Lower lobe of right lung (tissue), 2 donors: ENCODE measurements around the gene DIAPH3. TPM values are rescaled to one million over a fixed set of nuclear protein-coding genes. Genes with fewer than 3 reads are reported as not detected.

ENCODE experiments used
- ATAC-seq, 2 donors: fragments of 200-7000 bp; cut with Tn5 transposase; one replicate each; pipeline ENCODE4 v1.9.1; 2020 to 2022; ENCODE audit warnings: mild to moderate bottlenecking in 2 of 2, moderate library complexity in 2 of 2
- DNase-seq: peaks from one replicate; pipeline ENCODE4 v3.0.0-alpha.2; 2020
- H3K27ac ChIP-seq: fragments of 200-600 bp; one replicate; pipeline ENCODE4 v1.8.0; 2022
- H3K27me3 ChIP-seq: fragments of 200-600 bp; one replicate; pipeline ENCODE4 v1.8.0; 2022; ENCODE audit warnings: low read depth
- H3K36me3 ChIP-seq: fragments of 200-600 bp; one replicate; pipeline ENCODE4 v1.8.0; 2022; ENCODE audit warnings: mild to moderate bottlenecking
- H3K4me1 ChIP-seq: fragments of 200-600 bp; one replicate; pipeline ENCODE4 v1.8.0; 2022
- H3K4me3 ChIP-seq: fragments of 200-600 bp; one replicate; pipeline ENCODE4 v1.8.0; 2022; ENCODE audit warnings: mild to moderate bottlenecking
- H3K9me3 ChIP-seq: fragments of 200-600 bp; one replicate; pipeline ENCODE4 v1.8.0; 2022
- intact Hi-C: fragments of 100-400 bp; cut with DNase I; formaldehyde crosslinking; loops from one replicate; pipeline ENCODE4 v1.11.0; 2022
- total RNA-seq: library from RNA; stranded (reverse); fragmentation: NEBNext Ultra II Directional; extraction: Animal tissue kit (Norgen Biotek cat#: 25700); gene quantifications from one replicate; pipeline ENCODE4 v1.2.1, GENCODE V29; 2021
- TF ChIP-seq, protein P1 (sequence below): fragments of 200-600 bp; IDR thresholded peaks from one replicate; pipeline ENCODE4 v1.8.0; 2022; ENCODE audit warnings: antibody characterized with exemption, mild to moderate bottlenecking
- donor health status: DM: no; HTN: yes; CAD: no; lungs with severe emphysema.

DIAPH3 gene
- total RNA-seq, 1 donor from 2014 or later: 3.2 TPM

DNA sequence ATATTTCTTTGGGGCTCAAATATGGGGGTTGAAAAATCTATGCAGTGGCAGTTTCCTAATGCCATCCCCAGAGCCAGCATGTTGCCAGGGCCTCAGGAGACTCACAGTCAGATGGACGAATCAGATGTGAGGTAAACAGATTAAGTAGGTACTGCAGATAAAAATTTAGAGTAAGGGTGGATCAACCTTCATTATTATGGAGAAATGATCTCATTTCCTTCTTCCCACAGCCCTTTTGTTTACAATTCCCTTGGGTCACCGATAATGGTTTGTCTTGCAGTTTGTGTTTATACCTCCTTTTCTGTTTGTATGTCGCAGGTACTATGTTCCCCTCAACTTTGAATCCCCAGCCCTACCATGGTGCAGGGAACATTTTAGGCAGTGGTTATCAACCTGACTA is 20.0 kb downstream of the DIAPH3 start:
- no peaks in the 10 kb centered on the region for H3K4me1 ChIP-seq
- intact Hi-C loops: no loop called here
- TF ChIP-seq, protein P1, sequence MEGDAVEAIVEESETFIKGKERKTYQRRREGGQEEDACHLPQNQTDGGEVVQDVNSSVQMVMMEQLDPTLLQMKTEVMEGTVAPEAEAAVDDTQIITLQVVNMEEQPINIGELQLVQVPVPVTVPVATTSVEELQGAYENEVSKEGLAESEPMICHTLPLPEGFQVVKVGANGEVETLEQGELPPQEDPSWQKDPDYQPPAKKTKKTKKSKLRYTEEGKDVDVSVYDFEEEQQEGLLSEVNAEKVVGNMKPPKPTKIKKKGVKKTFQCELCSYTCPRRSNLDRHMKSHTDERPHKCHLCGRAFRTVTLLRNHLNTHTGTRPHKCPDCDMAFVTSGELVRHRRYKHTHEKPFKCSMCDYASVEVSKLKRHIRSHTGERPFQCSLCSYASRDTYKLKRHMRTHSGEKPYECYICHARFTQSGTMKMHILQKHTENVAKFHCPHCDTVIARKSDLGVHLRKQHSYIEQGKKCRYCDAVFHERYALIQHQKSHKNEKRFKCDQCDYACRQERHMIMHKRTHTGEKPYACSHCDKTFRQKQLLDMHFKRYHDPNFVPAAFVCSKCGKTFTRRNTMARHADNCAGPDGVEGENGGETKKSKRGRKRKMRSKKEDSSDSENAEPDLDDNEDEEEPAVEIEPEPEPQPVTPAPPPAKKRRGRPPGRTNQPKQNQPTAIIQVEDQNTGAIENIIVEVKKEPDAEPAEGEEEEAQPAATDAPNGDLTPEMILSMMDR: no peak
- ATAC-seq: no peak
- no peaks in the 10 kb centered on the region for H3K27me3 ChIP-seq
- H3K36me3 ChIP-seq: no peaks in the 10 kb centered on the region
- no peak overlapping the region for H3K4me3 ChIP-seq
- H3K9me3 ChIP-seq: no peaks in the 10 kb centered on the region
- H3K27ac ChIP-seq: no peak overlapping the region
- DNase-seq: no peak

DNA sequence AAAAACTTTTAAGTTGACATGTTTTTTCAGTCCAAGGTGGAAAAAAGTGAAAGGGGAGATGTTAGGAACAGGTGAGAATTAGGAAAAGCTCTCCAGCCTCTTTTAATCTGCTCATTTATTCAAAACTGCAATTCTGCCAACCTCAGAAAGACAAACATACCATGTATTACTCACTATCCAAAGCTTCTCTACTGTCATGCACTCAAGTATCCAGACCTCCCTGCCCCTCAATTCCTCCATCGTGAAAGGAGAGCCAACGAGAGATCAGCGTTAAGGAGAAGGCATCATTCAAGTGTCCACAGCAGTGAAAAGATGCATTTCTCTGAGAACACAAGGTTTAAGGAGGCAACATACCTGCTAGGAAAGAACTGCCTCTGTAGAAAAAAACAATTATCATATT is 24.5 kb downstream of the DIAPH3 start:
- Histone ChIP-seq H3K4me3 (no peak overlapping the region), H3K4me1 (no peaks in the 10 kb centered on the region), H3K27ac (no peak overlapping the region), H3K27me3 (no peaks in the 10 kb centered on the region), H3K9me3 (no peaks in the 10 kb centered on the region), H3K36me3 (no peaks in the 10 kb centered on the region)
- TF ChIP-seq, protein P1: no peak
- ATAC-seq (no peak), DNase-seq (no peak)
- intact Hi-C loops: no loop called here

DNA sequence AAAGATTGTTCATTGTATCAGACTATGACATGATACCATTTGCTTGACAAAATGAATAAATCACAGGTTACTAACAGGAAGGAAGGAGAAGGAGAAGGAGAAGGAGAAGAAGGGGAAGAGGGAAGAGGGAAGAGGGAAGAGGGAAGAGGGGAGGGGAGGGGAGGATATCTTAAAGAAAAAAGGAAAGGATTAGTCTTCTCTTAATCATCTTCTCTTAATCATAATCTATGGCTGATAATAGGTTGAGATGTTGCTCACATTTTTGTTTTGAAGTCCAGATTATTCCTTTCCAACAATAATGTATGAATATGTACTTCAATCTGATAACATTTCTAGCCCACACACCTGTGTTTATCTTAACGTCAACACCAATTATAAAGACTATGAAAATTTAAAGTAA is 25.1 kb downstream of the DIAPH3 start:
- Histone ChIP-seq H3K27ac (no peak overlapping the region), H3K9me3 (no peaks in the 10 kb centered on the region), H3K36me3 (no peaks in the 10 kb centered on the region), H3K27me3 (no peaks in the 10 kb centered on the region), H3K4me1 (no peaks in the 10 kb centered on the region), H3K4me3 (no peak overlapping the region)
- TF ChIP-seq, protein P1: no peak
- no peak for ATAC-seq
- DNase-seq: no peak
- intact Hi-C loops: no loop called here

DNA sequence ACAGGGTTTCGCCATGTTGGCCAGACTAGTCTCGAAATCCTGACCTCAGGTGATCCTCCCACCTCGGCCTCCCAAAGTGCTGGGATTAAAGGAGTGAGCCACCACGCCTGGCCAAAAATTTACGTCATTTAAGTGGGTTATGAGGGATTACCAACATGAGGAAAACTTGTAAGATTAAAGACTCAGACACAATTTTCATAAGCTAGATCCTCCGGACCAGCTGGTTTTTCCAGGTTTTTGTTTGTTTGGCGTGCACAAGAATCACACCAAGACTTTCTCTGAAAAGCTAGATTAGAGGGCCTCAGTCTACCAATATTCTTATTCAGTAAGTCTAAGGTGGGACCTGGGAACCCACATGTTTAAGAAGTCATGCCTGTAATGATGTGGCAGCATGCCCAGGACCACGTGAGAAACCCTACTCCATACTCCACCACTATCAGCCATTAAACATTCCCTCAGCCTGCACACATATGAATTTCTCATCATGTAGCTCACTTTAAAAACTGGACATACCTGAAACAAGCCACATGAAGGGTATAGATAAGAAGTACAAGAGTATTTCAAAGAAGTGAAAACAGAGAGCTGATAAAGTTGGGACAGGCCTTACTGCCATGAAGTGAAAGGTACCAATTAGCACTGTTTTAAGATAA is 25.7 kb downstream of the DIAPH3 start:
- no peaks in the 10 kb centered on the region for H3K36me3 ChIP-seq
- ATAC-seq (peak in 1 of 2 donors; percentile 19), DNase-seq (no peak)
- TF ChIP-seq, protein P1: no peak
- no peaks in the 10 kb centered on the region for H3K9me3 ChIP-seq
- H3K27me3 ChIP-seq: no peaks in the 10 kb centered on the region
- H3K4me3 ChIP-seq: no peak overlapping the region
- H3K27ac ChIP-seq: no peak overlapping the region
- intact Hi-C loops: no loop called here
- H3K4me1 ChIP-seq: no peaks in the 10 kb centered on the region

DNA sequence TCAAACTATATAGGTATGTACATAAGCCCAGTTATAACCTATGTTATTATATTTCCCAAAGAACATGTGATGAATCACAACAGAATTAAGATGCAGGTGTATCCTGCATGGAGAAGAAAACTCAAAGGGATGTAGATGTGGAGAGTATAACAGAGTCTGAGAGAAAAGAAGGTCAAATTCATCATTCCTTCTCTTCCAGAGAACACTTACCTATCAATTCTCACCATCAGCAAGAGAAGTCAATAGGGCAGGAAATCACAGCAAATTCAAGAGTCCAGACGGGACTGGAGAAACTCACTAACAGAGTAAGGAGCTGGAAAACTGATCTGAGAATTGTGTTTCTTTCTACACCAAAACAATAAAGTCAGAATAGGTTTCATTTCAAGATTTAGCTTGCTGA is 28.4 kb downstream of the DIAPH3 start:
- TF ChIP-seq, protein P1: no peak
- Histone ChIP-seq H3K4me3 (no peak overlapping the region), H3K9me3 (no peaks in the 10 kb centered on the region), H3K27ac (no peak overlapping the region), H3K36me3 (no peaks in the 10 kb centered on the region), H3K27me3 (no peaks in the 10 kb centered on the region), H3K4me1 (no peaks in the 10 kb centered on the region)
- intact Hi-C loops: no loop called here
- ATAC-seq (no peak), DNase-seq (no peak)
